ENCODE measurements around the gene USP31.
A peak's percentile ranks its signal among the peaks of the same experiment; 100 is the strongest.

USP31 gene

DNA sequence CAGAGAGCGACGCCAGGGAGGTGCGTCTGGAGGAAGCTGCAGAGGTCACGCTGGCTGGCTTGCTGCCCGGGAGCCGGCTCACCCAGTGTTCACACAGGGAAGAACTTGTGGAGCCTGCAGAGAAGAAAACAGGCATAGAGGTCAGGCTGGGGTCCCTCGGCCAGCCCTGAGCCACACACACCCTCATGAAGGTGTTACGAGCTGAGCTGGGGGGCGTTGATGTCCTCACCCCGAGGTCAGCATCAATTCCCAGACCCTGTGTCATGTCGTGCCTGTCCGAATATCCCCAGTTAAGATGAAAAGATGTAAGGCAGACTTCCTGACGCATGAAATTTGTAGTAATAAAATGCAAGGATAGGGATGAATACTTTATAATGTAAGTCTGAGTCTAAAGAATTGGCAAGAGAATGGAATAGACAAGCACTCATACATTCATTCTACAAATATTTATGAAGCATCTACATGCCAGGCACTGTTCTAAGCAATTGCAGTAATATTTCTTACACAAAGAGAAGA is 77.1 kb downstream of the USP31 start:
- Mint-ChIP-seq H3K4me1 (no peaks in the 10 kb centered on the region), H3K36me3 (peaks cover 46% of the 10 kb centered on the region), H3K4me3 (no peak overlapping the region), H3K27ac (no peak overlapping the region), H3K9me3 (no peaks in the 10 kb centered on the region)
- DNase-seq (ENCODE audit: low spot score in 2 of 2) (no peak), ATAC-seq (no peak)

DNA sequence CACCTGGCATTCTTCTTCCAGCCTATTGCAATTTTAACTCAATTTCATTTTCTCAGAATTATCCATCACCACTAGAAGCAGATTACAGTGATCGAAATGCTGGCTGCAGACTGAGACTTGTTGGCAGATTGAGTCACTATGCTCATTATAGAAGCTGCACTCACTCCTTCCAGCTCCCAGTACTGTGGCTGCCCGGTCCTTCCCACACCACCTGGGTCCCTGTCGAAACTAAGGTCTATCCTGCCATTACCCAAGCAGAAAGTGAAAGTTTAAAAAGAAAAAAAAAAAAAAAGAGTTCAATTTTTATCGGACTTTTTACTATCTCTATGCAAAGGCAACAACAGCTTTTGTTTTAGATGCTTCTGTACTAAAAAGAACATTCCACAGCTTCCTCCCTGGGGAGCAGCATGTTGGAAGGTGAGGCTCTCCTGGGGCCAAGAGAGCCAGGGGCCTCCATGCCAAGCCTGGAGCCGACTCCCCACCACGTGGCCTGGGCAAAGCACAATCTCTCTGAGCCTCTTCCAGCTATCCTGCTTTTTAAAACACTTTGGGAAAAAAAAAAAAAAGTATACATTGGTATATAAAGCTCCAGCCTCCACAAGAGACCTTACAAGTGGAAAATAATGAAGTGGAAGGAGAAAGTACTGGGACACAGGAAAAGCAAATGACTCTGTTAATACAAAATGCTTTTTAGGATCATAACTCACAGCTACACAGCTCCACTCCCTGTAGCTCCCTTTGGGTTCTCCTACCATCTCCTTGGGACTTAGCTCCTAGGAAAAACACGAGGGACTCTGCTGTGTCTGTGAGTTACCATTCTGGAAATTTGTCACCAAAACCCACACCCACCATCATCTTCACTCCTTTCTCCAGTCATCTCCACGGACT is 77.8 kb downstream of the USP31 start:
- Mint-ChIP-seq H3K9me3 (no peaks in the 10 kb centered on the region), H3K36me3 (peaks cover 44% of the 10 kb centered on the region), H3K27ac (no peak overlapping the region), H3K4me1 (no peaks in the 10 kb centered on the region), H3K4me3 (no peak overlapping the region)
- ATAC-seq (no peak), DNase-seq (ENCODE audit: low spot score in 2 of 2) (no peak)

- Mint-ChIP-seq H3K4me1 (no peaks in the 10 kb centered on the region), H3K4me3 (no peak overlapping the region), H3K36me3 (peaks cover 47% of the 10 kb centered on the region), H3K27ac (peak overlapping the region; percentile 32), H3K9me3 (no peaks in the 10 kb centered on the region)
- ATAC-seq (no peak), DNase-seq (ENCODE audit: low spot score in 2 of 2) (no peak)
Measured at GRCh38 chr16:23069844-23070243, 79.4 kb downstream of the USP31 start.

GRCh38 chr16:23068079-23068736 is 81.0 kb downstream of the USP31 start:
- Mint-ChIP-seq H3K27ac (peak overlapping the region; percentile 37), H3K36me3 (peaks cover 47% of the 10 kb centered on the region), H3K4me3 (no peak overlapping the region), H3K9me3 (no peaks in the 10 kb centered on the region), H3K4me1 (no peaks in the 10 kb centered on the region)
- ATAC-seq (no peak), DNase-seq (ENCODE audit: low spot score in 2 of 2) (no peak)

DNA sequence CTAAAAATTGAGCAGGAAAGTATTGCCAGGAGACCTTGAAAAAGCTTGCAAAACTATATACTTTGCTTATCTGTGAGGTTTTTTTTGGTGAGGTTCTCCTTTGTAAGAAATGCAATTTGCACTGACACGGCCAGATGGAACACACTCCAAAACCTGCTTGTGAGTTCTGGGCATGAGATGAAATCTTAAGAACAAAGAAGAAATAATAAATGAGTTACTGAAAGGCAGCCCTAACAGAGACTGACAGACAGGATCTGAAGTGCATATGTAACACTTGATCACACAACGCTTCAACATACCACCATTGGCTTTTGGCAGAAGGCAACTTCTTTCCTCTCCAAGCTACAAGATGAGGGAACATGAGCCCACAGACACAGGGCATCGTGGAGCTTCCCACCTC is 82.6 kb downstream of the USP31 start:
- Mint-ChIP-seq H3K36me3 (peaks cover 36% of the 10 kb centered on the region), H3K27ac (no peak overlapping the region), H3K4me3 (no peak overlapping the region), H3K4me1 (no peaks in the 10 kb centered on the region), H3K9me3 (no peaks in the 10 kb centered on the region)
- DNase-seq (ENCODE audit: low spot score in 2 of 2) (no peak), ATAC-seq (no peak)

DNA sequence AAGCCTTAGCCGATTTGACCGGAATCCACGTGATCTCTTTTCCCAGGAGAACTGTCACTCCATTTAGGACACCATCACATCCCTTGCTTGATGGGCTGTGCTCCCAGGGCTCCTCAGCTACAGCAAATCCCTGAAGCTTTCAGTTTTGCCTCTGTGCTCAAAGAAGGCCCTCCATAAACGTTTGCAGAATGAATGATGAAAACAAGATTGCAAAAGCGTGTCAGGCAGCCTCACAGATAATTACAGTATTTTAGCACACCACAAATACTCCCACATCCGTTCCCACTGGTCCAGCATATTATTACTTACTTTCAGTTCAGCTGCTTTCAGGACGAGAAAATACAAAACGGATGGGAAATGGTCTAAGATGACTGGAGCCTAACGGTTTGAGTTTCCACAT is 84.6 kb downstream of the USP31 start:
- Mint-ChIP-seq H3K27ac (peak overlapping the region; percentile 23), H3K9me3 (no peaks in the 10 kb centered on the region), H3K4me1 (peaks cover 6% of the 10 kb centered on the region), H3K36me3 (peaks cover 25% of the 10 kb centered on the region), H3K4me3 (no peak overlapping the region)
- ATAC-seq (no peak), DNase-seq (ENCODE audit: low spot score in 2 of 2) (no peak)

GRCh38 chr16:23062524-23062923 is 86.7 kb downstream of the USP31 start:
- Mint-ChIP-seq H3K9me3 (no peaks in the 10 kb centered on the region), H3K4me3 (no peak overlapping the region), H3K27ac (no peak overlapping the region), H3K36me3 (peaks cover 10% of the 10 kb centered on the region), H3K4me1 (peaks cover 6% of the 10 kb centered on the region)
- DNase-seq (ENCODE audit: low spot score in 2 of 2) (no peak), ATAC-seq (no peak)

- Mint-ChIP-seq H3K36me3 (peaks cover 5% of the 10 kb centered on the region), H3K4me1 (peaks cover 6% of the 10 kb centered on the region), H3K4me3 (no peak overlapping the region), H3K9me3 (no peaks in the 10 kb centered on the region), H3K27ac (no peak overlapping the region)
- no peak for DNase-seq (ENCODE audit: low spot score in 2 of 2)
- ATAC-seq, result no peak
Measured at GRCh38 chr16:23061669-23062068, 87.6 kb downstream of the USP31 start.

DNA sequence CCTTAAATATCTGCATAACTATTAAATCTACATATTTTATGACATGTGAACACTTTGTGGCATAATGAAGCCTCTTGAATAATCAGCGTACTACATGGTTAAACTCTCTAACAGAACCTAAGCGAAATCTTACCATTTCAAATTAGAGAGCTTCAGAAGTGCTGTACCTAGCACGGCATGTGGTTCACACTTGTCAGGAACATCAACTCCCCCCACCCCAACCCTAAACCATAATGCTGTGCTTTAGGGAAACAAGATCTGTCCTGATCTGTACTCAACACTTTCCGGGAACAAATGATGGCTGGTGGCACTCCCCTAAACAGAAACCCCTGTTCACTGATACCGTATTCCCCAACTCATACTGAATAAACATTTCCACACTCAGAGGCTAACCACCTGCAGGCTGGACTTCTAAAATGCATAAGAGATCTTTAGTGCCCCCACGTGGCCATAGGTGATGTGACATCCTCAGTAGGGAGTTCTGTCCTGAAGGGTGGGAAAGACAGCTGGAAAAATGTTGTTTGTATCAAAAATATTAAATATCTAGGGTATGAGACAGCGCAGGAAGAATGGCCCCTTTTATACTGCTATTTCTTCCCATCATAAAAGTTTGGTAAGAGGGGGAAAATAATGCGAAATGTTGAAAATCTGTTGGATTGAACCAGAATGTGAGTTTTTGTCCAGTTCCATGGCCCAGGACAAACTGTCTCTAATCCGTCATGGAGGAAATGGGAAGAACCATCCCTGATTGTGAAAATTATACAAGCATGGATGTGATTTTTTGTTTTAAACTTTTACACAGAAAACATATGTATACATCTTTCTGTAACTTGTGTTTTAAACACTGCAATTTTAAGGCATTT is 88.6 kb downstream of the USP31 start:
- Mint-ChIP-seq H3K4me3 (no peak overlapping the region), H3K4me1 (peaks cover 6% of the 10 kb centered on the region), H3K27ac (no peak overlapping the region), H3K9me3 (no peaks in the 10 kb centered on the region), H3K36me3 (no peaks in the 10 kb centered on the region)
- DNase-seq (ENCODE audit: low spot score in 2 of 2) (peak; percentile 15 to 66), ATAC-seq (peak; percentile 81)

DNA sequence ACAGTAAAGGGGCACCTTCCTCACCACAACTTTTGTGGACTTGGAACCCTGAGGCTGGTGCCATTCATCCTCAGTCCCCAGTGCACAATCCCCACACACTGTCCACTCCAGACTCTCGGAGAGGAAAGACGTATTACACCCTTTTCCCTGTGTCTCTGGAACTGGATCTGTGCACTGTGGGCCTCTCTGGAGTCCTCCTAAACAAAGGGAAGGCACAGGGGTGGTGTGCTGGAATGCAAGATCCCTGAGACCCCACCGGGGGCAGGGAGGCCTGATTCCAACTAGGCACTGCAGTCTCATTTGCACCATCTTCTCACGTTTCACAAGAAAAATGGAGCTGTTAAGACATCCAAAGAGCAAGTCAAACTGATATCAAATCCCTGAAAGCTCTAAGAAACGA is 89.8 kb downstream of the USP31 start:
- no peak overlapping the region for H3K4me3 Mint-ChIP-seq
- peaks cover 6% of the 10 kb centered on the region for H3K4me1 Mint-ChIP-seq
- ATAC-seq, result no peak

DNA sequence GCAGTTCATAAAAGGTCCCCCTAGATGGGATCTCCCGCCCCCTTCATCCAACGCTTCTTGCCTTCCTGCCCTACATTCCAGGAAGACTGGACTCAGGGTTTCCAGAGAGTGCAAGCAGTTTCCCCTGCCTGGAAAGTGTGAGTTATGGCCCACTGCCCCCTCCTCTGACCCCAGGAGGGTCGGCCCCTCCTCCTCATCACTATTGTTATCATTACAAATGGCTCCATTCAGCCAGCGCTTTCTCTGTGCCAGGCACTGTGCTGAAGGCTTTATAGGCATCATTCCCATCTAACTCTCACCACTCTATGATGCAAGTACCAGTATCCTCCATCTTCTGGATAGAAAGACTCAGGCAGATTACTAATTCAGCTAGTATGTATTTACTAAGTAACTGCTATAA is 90.7 kb downstream of the USP31 start:
- peaks cover 6% of the 10 kb centered on the region for H3K4me1 Mint-ChIP-seq
- no peak overlapping the region for H3K4me3 Mint-ChIP-seq

More for the DNA sequence above, 89.8 kb downstream of the USP31 start:
- Mint-ChIP-seq H3K36me3 (no peaks in the 10 kb centered on the region), H3K9me3 (no peaks in the 10 kb centered on the region), H3K27ac (no peak overlapping the region)
- DNase-seq (ENCODE audit: low spot score in 2 of 2), result no peak

DNA sequence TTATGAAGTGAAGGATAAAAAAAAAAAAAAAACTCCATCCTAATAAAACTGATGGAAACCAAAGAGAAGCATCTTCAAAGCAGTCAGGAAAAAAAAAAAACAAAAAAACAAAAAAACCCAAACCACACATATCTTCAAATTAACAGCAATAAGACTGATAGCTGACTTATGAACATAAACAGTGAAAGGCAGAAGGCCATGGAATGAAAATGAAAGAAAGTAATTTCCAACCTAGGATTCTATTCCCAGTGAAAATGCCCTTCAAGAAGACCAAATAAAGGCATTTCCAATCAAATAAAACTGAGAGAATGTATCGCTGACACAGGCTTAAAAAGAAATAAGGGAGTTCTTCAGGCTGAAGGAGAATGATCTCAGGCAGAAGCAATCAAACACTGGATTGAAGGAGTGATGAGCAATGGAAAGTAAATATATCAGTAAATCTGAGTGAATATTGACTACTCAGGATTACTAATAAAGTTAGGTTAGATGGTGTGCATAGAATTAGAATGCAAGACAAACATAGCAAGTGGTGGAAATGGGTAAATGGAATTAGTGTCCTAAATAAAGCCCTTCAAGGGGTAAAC is 92.1 kb downstream of the USP31 start:
- ATAC-seq, result no peak
- H3K9me3 Mint-ChIP-seq, result no peaks in the 10 kb centered on the region
- H3K36me3 Mint-ChIP-seq, result no peaks in the 10 kb centered on the region
- no peak overlapping the region for H3K4me3 Mint-ChIP-seq
- no peak for DNase-seq (ENCODE audit: low spot score in 2 of 2)
- peaks cover 6% of the 10 kb centered on the region for H3K4me1 Mint-ChIP-seq
- no peak overlapping the region for H3K27ac Mint-ChIP-seq

More for the DNA sequence above, 90.7 kb downstream of the USP31 start:
- ATAC-seq (no peak), DNase-seq (ENCODE audit: low spot score in 2 of 2) (no peak)
- no peaks in the 10 kb centered on the region for H3K9me3 Mint-ChIP-seq
- H3K27ac Mint-ChIP-seq, result no peak overlapping the region
- H3K36me3 Mint-ChIP-seq, result no peaks in the 10 kb centered on the region

DNA sequence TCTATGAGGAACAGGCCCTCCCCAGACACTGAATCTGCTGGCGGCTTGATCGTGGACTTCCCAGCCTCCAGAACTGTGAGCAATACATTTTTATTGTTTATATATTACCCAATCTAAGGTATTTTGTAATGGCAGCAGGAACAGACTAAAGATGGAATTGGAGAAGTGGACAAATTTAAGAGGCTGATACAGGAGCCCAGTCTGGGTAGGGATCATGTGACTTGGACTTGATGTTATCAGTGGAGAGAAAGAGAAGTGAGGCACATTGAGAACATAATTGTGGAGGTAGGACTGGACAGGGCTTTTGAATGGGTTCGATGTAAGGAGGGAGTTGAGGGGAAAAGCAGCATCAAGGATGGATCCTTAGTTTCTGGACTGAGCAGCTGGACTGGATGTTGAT is 93.8 kb downstream of the USP31 start:
- H3K9me3 Mint-ChIP-seq, result no peaks in the 10 kb centered on the region
- H3K4me3 Mint-ChIP-seq, result no peak overlapping the region
- no peaks in the 10 kb centered on the region for H3K36me3 Mint-ChIP-seq
- ATAC-seq (no peak), DNase-seq (ENCODE audit: low spot score in 2 of 2) (no peak)
- H3K27ac Mint-ChIP-seq, result no peak overlapping the region
- H3K4me1 Mint-ChIP-seq, result peaks cover 2% of the 10 kb centered on the region

DNA sequence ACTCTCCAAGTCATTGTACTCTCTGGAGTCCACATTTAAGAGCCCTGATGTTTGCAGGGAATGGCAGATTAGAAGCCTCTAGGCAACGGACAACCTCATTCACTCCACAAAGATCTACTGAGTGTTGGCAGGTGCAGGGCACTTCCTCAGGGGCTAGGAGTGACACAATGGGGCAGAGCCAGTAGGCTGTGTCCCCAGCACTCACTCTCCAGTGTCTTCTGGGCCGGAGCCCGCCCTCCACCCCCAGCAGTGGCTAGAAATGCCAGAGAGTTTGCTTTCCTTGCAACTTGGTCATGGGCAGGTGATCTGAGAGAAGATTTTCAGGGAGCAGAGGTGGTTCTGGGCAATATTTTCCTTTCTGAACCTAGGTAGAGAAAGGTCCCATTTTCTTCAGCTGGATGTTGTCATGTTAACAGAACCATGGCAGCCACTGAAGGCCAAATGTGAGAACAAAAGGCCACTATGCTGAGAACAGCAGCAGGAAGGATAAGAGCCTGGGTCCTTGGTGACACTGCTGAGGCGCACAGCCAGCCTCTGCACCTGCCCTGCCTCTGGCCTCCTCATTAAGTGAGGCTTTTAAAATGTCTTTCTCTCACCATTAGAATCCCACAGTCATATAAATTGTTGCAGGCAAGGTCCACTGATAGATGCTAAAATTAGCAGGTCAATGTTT is 96.2 kb downstream of the USP31 start:
- no peaks in the 10 kb centered on the region for H3K4me1 Mint-ChIP-seq
- no peak overlapping the region for H3K4me3 Mint-ChIP-seq
- no peaks in the 10 kb centered on the region for H3K9me3 Mint-ChIP-seq
- H3K27ac Mint-ChIP-seq, result no peak overlapping the region
- no peaks in the 10 kb centered on the region for H3K36me3 Mint-ChIP-seq
- ATAC-seq (no peak), DNase-seq (ENCODE audit: low spot score in 2 of 2) (no peak)

Measured in stimulated activated effector memory CD8-positive, alpha-beta T cell treated with anti-CD3 and anti-CD28 coated beads, Interleukin-12 subunit alpha, Interleukin-12 subunit beta, amount 100 ng/mL, for 72 hours (primary cell).